ENCODE results near the gene NDRG3.
A peak's percentile ranks its signal among the peaks of the same experiment; 100 is the strongest.

NDRG3 gene

GRCh38 chr20:36745927-36746659 lies at the start of gene NDRG3:
Gene NDRG3, minus strand, starts transcription at chr20:36746090. Its CDS starts 24,355 bp downstream, at chr20:36721735.
- H3K27me3 ChIP-seq (replicated peaks; ENCODE audit: control insufficient read depth, insufficient read depth, low read length): no peaks in the 10 kb centered on the region
- no peaks in the 10 kb centered on the region for H3K9me3 ChIP-seq (ENCODE audit: control insufficient read depth, low read length)
- peak within 1 kb of the TSS; percentile 91 for H3K9ac ChIP-seq (ENCODE audit: low read length)
- peak; percentile 97 for DNase-seq (ENCODE audit: low read depth)
- H3K36me3 ChIP-seq (ENCODE audit: control insufficient read depth, insufficient read depth, low read length, severe bottlenecking): no peaks in the 10 kb centered on the region
- peaks cover 16% of the 10 kb centered on the region for H3K4me1 ChIP-seq (ENCODE audit: control insufficient read depth, insufficient read depth, low read length)
- H3K4me3 ChIP-seq (ENCODE audit: low read length): peak within 1 kb of the TSS; percentile 91

GRCh38 chr20:36794116-36794474 lies 48.2 kb upstream of the NDRG3 start:
- no peaks in the 10 kb centered on the region for H3K27me3 ChIP-seq (replicated peaks; ENCODE audit: control insufficient read depth, insufficient read depth, low read length)
- H3K4me3 ChIP-seq (ENCODE audit: low read length): no peak overlapping the region
- H3K36me3 ChIP-seq (ENCODE audit: control insufficient read depth, insufficient read depth, low read length, severe bottlenecking): peaks cover 70% of the 10 kb centered on the region
- DNase-seq (ENCODE audit: low read depth): no peak
- no peaks in the 10 kb centered on the region for H3K4me1 ChIP-seq (ENCODE audit: control insufficient read depth, insufficient read depth, low read length)
- H3K9me3 ChIP-seq (ENCODE audit: control insufficient read depth, low read length): no peaks in the 10 kb centered on the region
- H3K9ac ChIP-seq (ENCODE audit: low read length): no peak overlapping the region

GRCh38 chr20:36793294-36794115 lies 47.6 kb upstream of the NDRG3 start:
- Histone ChIP-seq H3K9me3 (ENCODE audit: control insufficient read depth, low read length) (no peaks in the 10 kb centered on the region), H3K4me1 (ENCODE audit: control insufficient read depth, insufficient read depth, low read length) (no peaks in the 10 kb centered on the region), H3K27me3 (replicated peaks; ENCODE audit: control insufficient read depth, insufficient read depth, low read length) (no peaks in the 10 kb centered on the region), H3K36me3 (ENCODE audit: control insufficient read depth, insufficient read depth, low read length, severe bottlenecking) (peaks cover 64% of the 10 kb centered on the region), H3K4me3 (ENCODE audit: low read length) (no peak overlapping the region), H3K9ac (ENCODE audit: low read length) (no peak overlapping the region)
- no peak for DNase-seq (ENCODE audit: low read depth)

- Histone ChIP-seq H3K27me3 (replicated peaks; ENCODE audit: control insufficient read depth, insufficient read depth, low read length) (no peaks in the 10 kb centered on the region), H3K36me3 (ENCODE audit: control insufficient read depth, insufficient read depth, low read length, severe bottlenecking) (peaks cover 54% of the 10 kb centered on the region), H3K9ac (ENCODE audit: low read length) (no peak overlapping the region), H3K4me1 (ENCODE audit: control insufficient read depth, insufficient read depth, low read length) (no peaks in the 10 kb centered on the region), H3K9me3 (ENCODE audit: control insufficient read depth, low read length) (no peaks in the 10 kb centered on the region), H3K4me3 (ENCODE audit: low read length) (no peak overlapping the region)
- DNase-seq (ENCODE audit: low read depth): peak; percentile 70
Measured at GRCh38 chr20:36792422-36792821, 46.5 kb upstream of the NDRG3 start.

GRCh38 chr20:36791862-36792261 lies 46.0 kb upstream of the NDRG3 start:
- H3K4me3 ChIP-seq (ENCODE audit: low read length): no peak overlapping the region
- peaks cover 49% of the 10 kb centered on the region for H3K36me3 ChIP-seq (ENCODE audit: control insufficient read depth, insufficient read depth, low read length, severe bottlenecking)
- H3K9me3 ChIP-seq (ENCODE audit: control insufficient read depth, low read length): no peaks in the 10 kb centered on the region
- H3K4me1 ChIP-seq (ENCODE audit: control insufficient read depth, insufficient read depth, low read length): no peaks in the 10 kb centered on the region
- no peak for DNase-seq (ENCODE audit: low read depth)
- H3K27me3 ChIP-seq (replicated peaks; ENCODE audit: control insufficient read depth, insufficient read depth, low read length): no peaks in the 10 kb centered on the region
- no peak overlapping the region for H3K9ac ChIP-seq (ENCODE audit: low read length)

- Histone ChIP-seq H3K27me3 (replicated peaks; ENCODE audit: control insufficient read depth, insufficient read depth, low read length) (no peaks in the 10 kb centered on the region), H3K4me1 (ENCODE audit: control insufficient read depth, insufficient read depth, low read length) (peaks cover 8% of the 10 kb centered on the region), H3K9me3 (ENCODE audit: control insufficient read depth, low read length) (no peaks in the 10 kb centered on the region), H3K36me3 (ENCODE audit: control insufficient read depth, insufficient read depth, low read length, severe bottlenecking) (peaks cover 41% of the 10 kb centered on the region), H3K4me3 (ENCODE audit: low read length) (no peak overlapping the region), H3K9ac (ENCODE audit: low read length) (no peak overlapping the region)
- no peak for DNase-seq (ENCODE audit: low read depth)
Measured at GRCh38 chr20:36786663-36787062, 40.8 kb upstream of the NDRG3 start.

- H3K4me3 ChIP-seq (ENCODE audit: low read length): no peak overlapping the region
- no peak overlapping the region for H3K9ac ChIP-seq (ENCODE audit: low read length)
- no peak for DNase-seq (ENCODE audit: low read depth)
- H3K27me3 ChIP-seq (replicated peaks; ENCODE audit: control insufficient read depth, insufficient read depth, low read length): no peaks in the 10 kb centered on the region
- peaks cover 37% of the 10 kb centered on the region for H3K36me3 ChIP-seq (ENCODE audit: control insufficient read depth, insufficient read depth, low read length, severe bottlenecking)
- no peaks in the 10 kb centered on the region for H3K9me3 ChIP-seq (ENCODE audit: control insufficient read depth, low read length)
- peaks cover 8% of the 10 kb centered on the region for H3K4me1 ChIP-seq (ENCODE audit: control insufficient read depth, insufficient read depth, low read length)
Measured at GRCh38 chr20:36786246-36786645, 40.4 kb upstream of the NDRG3 start.

- no peak overlapping the region for H3K4me3 ChIP-seq (ENCODE audit: low read length)
- H3K9ac ChIP-seq (ENCODE audit: low read length): no peak overlapping the region
- no peaks in the 10 kb centered on the region for H3K27me3 ChIP-seq (replicated peaks; ENCODE audit: control insufficient read depth, insufficient read depth, low read length)
- DNase-seq (ENCODE audit: low read depth): no peak
- H3K9me3 ChIP-seq (ENCODE audit: control insufficient read depth, low read length): no peaks in the 10 kb centered on the region
- peaks cover 36% of the 10 kb centered on the region for H3K36me3 ChIP-seq (ENCODE audit: control insufficient read depth, insufficient read depth, low read length, severe bottlenecking)
- peaks cover 8% of the 10 kb centered on the region for H3K4me1 ChIP-seq (ENCODE audit: control insufficient read depth, insufficient read depth, low read length)
Measured at GRCh38 chr20:36785308-36785707, 39.4 kb upstream of the NDRG3 start.

- Histone ChIP-seq H3K9me3 (ENCODE audit: control insufficient read depth, low read length) (no peaks in the 10 kb centered on the region), H3K27me3 (replicated peaks; ENCODE audit: control insufficient read depth, insufficient read depth, low read length) (no peaks in the 10 kb centered on the region), H3K4me1 (ENCODE audit: control insufficient read depth, insufficient read depth, low read length) (peaks cover 8% of the 10 kb centered on the region), H3K36me3 (ENCODE audit: control insufficient read depth, insufficient read depth, low read length, severe bottlenecking) (peaks cover 36% of the 10 kb centered on the region), H3K9ac (ENCODE audit: low read length) (no peak overlapping the region), H3K4me3 (ENCODE audit: low read length) (no peak overlapping the region)
- DNase-seq (ENCODE audit: low read depth): no peak
Measured at GRCh38 chr20:36784900-36785299, 39.0 kb upstream of the NDRG3 start.

GRCh38 chr20:36784116-36784515 lies 38.2 kb upstream of the NDRG3 start:
- Histone ChIP-seq H3K27me3 (replicated peaks; ENCODE audit: control insufficient read depth, insufficient read depth, low read length) (no peaks in the 10 kb centered on the region), H3K36me3 (ENCODE audit: control insufficient read depth, insufficient read depth, low read length, severe bottlenecking) (peaks cover 36% of the 10 kb centered on the region), H3K9ac (ENCODE audit: low read length) (no peak overlapping the region), H3K4me1 (ENCODE audit: control insufficient read depth, insufficient read depth, low read length) (peaks cover 8% of the 10 kb centered on the region), H3K9me3 (ENCODE audit: control insufficient read depth, low read length) (no peaks in the 10 kb centered on the region), H3K4me3 (ENCODE audit: low read length) (no peak overlapping the region)
- DNase-seq (ENCODE audit: low read depth): no peak

GRCh38 chr20:36779656-36780025 lies 33.8 kb upstream of the NDRG3 start:
- Histone ChIP-seq H3K27me3 (replicated peaks; ENCODE audit: control insufficient read depth, insufficient read depth, low read length) (no peaks in the 10 kb centered on the region), H3K36me3 (ENCODE audit: control insufficient read depth, insufficient read depth, low read length, severe bottlenecking) (peaks cover 21% of the 10 kb centered on the region), H3K9ac (ENCODE audit: low read length) (no peak overlapping the region), H3K9me3 (ENCODE audit: control insufficient read depth, low read length) (no peaks in the 10 kb centered on the region), H3K4me3 (ENCODE audit: low read length) (no peak overlapping the region), H3K4me1 (ENCODE audit: control insufficient read depth, insufficient read depth, low read length) (peaks cover 9% of the 10 kb centered on the region)
- DNase-seq (ENCODE audit: low read depth): no peak
